GM21737 (cell line): ENCODE results near the gene FHIT.
"Not testable (repeated sequence)": the region's sequence is repeated elsewhere in the genome, so short reads cannot be mapped to it uniquely, and the experiment has no call there.

ENCODE experiments used
- ATAC-seq: cut with Tn5 transposase; IDR thresholded peaks from one replicate; pipeline ENCODE4 v1.9.1; 2021; ENCODE audit warnings: mild to moderate bottlenecking, moderate library complexity; ENCODE audit not compliant: unreplicated experiment

Gene FHIT

DNA sequence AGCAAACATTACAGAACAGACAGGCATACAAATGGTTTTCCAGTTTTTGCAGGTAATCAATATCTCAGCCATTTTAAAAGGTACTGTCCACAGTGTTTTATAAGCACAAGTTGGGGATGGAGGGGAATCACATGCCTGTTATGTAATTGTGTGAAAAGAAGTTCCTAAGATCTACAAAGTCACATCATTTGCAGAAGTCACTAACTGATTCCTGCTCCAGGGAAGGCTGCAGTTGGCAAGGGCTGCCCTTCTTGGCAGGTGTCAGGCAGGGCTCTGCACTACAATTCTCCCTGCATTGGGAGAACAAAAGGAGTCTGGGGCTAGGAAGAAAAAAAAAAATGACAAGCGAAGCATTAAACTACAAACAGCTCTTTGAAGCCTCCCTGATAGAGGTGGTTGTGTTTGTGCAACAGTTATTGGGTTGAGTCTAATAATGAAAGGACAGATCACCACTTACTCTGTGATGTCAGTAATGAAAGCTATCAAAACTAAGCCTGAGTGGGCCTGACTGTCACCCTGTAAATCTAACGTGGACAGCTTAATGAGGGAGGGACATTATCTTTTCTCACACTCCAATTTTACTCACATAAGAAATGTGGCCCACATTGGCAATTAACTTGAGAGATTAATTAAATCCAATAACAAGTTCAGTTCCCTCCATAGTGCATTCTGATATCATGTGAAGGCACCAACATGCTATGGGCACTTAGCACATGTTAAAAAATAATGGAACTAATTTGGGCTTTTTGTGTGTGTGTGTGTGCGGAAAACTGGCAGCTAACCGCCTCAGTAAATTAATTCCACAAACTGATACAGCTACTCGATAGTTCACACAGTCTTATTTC, 242.9 kb downstream of the FHIT start:
- no peak for ATAC-seq

DNA sequence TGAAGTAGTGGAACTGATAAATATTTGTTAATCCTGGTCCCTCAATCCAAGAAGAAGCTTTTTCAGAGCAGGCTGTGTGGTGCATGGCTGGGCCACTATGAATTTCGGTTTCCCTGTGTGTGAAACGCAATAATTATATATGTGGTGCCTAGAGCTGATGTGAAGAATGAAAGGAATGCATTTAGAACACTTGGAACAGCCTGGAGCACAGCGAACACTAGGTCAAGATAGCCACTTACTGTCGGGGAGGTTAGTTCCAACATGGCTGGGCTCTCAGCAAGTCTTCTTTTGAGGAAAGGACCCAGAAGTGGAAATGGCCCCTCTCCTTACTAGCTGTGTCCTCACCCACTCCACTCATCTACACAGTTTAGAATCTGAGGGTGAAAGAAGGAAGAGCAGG, 245.7 kb downstream of the FHIT start:
- ATAC-seq = no peak

DNA sequence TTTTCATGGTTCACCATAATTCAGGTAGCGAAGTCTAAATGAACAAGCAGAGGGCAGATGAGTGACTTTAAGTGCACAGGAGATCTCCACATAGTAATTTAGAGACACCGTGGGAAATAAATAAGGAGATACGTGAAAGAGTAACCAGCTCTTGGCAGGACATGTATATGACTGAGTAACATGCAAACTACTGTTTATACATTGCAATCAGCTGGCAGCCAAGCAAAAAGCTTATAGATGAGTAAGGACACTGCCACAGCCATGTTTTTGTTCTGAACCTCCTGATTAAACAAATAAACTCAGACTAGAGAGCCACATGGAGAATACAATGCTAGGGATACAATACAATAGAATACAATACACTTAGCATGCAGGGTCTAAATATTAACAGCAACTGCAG, 252.4 kb downstream of the FHIT start:
- no peak for ATAC-seq

DNA sequence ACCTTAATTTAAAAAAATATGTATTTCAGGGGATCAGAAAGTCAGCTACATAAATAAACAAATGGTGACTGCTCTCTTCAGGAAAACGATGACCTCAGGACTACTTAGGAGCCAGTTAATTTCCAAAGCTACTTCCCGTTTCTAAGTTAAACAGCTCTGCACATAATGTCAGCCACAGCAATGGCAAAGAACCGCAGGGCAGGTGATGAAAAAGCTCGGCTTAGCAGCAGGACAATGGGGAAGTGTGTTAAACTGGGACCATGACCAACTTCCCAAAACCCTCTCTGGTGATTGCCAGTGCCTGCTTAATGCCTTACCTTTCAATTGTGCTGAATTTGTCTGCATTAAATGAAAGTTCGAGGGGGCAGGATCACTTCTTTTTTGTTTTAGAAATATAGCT, 258.9 kb downstream of the FHIT start:
- no peak for ATAC-seq

DNA sequence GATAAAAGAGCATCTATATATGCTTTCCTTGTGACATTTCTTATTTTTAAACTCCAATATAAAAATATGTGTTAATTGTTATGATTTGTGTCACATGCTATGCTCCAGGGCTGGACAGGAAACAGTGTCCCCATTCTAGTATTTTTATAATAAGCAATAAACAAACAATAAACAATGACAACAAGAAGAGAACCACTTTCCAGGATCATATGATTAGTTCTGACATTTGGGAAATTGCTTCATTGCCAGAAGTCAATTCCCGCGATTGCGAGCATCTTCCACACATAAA, 260.9 kb downstream of the FHIT start:
- no peak for ATAC-seq

DNA sequence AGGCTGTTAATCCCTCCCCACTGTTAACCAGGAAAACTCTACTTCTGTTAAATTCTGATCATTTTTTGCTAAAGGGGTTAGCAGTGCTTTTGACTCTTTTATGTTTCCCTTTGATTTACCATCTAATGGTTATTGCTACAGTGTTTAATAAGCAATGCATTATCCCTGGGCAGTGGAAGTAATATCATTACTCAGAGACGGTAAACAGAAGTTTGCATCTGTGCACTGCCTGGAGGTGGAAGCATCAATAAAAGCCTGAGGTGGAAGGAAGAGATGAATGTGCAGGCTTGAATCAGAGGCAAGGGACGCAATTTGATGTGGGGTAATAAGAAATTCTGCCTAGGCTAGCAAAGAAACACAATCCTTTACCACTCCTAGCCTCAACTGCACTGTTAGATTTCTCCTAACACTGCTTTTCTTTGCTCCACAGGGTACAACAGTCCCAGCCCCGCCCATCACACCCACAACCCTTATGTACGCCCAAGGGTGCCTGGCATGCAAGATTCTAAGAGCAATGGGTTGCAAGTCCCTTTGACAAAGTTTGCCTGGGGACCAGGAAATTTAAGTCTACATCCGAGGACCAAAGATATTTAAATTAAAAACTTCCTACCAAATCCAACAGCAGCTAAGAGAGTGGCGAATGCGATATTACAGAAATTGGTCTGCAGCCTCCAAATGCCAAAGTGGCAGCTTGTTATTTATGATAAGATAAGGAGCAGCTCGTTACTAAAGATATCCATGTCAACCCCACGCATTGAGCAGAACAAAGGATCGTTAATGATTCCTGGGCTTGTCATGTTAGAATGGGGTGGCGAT, 261.4 kb downstream of the FHIT start:
- no peak for ATAC-seq

DNA sequence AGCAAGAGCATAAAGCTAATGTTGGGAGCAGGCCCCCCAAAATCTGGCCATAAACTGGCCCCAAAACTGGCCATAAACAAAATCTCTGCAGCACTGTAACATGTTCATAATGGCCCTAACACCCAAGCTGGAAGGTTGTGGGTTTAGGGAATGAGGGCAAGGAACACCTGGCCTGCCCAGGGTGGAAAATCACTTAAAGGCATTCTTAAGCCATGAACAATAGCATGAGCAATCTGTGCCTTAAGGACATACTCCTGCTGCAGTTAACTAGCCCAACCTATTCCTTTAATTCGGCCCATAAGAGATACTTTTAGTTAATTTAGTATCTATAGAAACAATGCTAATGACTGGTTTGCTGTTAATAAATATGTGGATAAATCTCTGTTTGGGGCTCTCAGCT, 264.1 kb downstream of the FHIT start:
- ATAC-seq = not testable (repeated sequence)

DNA sequence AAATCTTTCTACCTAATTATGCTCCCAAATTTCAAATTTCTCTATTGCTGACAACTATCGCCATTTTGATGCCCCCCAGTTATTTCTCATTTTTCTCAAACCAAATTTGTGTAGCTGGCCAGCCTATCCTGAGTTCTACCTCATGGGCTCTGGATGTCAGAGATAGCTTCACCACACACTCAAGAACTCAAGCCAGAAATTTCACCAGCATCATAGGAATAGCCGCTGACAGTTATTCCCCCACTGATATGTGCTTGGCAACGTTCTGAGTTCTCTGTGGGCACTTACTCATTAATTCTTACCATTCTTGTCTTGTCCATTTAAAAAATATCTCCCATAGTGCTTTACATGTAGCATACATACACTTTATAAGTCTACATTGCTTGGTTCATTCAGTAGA, 264.7 kb downstream of the FHIT start:
- no peak for ATAC-seq

DNA sequence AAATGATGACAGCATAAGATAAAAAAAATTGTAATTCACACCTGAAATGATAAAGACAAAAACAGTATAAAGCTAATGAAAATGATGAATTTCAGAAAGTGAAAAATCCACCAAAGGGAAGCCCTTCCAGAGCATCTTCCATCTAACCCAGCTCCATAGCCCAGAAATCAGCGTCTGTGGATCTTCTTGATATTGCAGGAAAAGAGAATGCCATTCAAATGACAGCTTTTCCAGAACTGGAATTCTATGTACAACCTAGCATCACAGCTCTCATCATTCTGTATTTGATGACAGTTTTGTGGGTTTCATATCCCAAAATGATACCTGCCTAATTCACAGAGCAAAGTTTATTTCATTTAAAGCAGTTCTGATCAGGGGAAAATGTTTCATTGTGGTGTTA, 267.3 kb downstream of the FHIT start:
- no peak for ATAC-seq

DNA sequence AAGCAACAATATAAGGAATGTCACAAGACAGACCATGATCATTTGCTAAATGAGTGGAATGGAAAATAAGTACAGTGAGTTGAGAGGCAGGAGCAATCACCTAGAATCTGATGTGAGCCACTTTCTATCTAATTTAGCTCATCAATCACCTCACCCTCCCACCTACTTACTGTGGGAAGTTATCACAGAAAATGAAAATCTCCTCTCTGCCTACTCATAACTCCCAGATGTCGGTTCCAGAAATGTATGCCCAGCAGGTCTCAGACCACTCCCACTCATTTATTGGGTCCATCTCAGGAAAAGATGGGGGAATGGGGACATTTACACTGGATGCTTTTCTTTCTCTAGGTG, 270.9 kb downstream of the FHIT start:
- ATAC-seq = no peak

DNA sequence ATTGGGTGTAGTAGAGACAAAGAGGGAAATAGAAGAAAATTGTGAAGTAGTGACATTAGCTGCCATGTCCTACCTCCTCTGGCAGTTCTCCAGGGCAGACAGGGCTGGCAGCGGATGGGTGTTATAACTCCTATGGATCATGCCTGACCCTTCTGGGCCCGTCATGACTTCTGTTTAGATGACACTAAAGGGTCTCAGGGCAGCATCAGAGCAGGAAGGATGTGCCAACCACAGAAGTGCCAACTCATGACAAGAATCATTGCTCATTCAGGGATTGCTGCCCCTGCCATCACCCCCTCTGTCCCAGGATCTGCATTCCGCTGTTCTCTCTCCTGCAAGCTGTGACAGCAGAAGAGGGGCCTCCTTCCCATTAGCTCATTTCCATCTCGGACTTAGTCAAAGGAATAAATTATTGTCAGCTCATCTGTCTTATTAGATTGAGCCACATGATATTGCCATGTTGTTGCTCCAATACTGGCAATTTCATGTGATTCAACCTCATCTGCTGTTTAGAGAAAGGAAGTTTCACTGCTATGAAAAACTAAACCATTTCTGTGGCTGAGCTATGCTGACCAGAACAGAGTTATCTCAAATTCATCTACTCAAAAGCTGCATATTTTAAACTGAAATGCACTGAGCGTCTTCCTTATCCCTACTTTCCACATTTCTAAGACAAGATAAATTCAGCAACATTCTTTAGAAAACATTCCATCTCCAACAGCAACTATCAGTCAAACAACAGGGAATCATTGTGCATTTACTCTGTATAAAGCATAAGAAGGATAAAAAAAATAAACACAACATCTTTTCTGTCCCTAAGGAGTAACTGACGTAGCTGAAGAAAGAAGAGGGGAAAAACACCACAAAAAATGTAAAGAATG, 271.6 kb downstream of the FHIT start:
- ATAC-seq = no peak

DNA sequence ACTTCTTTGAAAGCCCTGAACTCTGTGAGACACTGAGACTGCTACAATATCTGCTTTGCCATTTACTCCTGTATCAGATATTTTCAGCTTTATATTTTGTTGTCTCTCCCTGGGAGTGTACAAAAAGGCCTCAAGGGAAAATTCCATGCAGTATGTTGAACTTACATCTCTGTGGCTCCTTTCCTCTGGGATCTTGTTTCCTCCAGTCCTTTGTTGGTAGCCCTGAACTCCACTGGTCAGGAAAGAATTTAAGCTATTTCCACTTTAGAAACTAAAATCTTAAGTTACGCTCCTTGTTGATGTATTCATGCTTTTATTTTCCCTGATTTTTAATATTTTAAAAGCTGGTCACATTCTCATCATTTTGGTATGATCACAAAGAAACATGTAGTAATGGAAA, 277.9 kb downstream of the FHIT start:
- ATAC-seq = no peak

DNA sequence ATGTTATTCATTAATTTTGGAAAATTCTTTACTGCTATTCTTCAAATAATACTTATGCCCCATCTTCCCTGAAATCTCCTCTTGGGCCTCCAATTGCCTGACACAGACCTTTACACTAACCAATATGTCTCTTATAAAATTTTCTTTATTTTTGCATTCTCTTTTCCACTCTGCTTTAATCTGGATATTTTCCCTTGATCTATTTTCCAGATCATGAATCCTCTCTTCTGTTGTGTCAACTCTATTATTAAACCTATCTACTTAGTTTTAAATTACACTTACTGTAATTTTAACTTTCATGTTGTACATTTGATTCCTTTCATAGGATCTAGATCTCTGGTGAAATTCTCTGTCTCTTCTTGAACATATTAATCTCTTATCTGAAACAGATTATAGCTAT, 278.7 kb downstream of the FHIT start:
- ATAC-seq = no peak

DNA sequence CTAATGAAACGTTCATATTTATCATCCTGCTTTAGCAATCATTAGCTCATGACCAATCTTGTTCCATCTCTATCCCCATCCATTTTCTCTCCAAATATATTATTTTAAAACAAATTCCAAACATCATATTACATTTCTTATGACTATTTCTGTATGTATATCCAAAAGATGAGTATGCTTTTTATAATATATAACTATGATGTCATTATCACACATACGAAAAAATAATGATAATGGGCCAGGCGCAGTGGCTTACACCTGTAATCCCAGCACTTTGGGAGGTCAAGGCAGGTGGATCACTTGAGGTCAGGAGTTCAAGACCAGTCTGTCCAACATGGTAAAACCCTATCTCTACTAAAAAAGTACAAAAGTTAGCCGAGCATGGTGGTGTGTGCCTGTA, 280.4 kb downstream of the FHIT start:
- no peak for ATAC-seq

DNA sequence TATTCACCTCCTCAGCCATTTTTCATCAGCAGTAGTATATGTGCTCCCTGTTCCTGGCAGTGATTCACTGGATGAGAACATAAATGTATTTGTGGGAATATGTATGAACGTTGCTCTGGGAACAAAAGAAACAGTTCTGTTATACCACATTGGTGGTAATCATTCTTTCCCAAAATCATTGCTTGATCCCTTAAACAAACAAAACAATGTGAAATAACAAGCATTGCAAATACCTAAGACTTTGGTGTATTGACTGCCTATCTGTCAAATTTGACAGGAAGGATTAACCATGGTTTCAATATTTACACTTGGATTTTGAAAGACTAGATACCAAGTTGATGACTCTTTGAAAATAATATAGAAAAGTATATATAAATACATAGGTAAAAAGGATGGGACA, 284.1 kb downstream of the FHIT start:
- ATAC-seq = no peak

DNA sequence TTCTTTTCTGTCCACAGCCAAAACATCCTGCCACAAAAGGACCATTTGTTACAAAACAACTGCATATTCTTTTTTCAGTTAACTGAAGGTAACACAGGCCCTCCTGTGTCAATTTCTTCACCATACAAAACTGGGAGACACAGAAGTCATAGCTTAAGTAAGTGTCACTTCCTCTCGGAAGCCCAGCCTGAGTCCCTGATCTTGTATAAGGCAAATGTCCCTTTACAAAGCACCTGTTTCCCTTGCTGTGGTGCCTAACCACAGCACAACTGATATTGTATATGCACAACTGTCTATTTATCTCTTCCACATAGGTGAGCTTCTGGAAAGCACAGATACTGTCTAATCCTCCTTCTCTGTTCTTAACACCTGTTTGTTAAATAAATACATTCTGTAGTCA, 293.7 kb downstream of the FHIT start:
- ATAC-seq = no peak

DNA sequence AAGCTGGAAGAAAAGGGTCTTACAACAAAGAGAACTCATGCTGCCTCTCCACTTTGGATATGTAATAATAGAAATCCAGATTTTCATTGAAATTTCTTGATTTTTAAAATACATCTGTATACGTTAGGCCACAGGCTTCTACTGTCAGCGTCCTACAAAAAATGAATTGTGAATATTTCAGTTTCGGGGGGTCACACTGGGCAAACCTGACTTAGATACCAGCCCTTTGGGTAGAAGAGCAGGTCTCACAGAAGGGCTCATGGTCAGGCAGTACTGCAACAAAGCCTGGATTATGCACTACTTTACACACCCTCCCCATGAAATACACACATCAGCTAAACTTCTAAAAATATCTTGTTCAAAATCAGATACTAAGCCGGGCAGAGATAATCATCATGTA, 294.5 kb downstream of the FHIT start:
- ATAC-seq = no peak

DNA sequence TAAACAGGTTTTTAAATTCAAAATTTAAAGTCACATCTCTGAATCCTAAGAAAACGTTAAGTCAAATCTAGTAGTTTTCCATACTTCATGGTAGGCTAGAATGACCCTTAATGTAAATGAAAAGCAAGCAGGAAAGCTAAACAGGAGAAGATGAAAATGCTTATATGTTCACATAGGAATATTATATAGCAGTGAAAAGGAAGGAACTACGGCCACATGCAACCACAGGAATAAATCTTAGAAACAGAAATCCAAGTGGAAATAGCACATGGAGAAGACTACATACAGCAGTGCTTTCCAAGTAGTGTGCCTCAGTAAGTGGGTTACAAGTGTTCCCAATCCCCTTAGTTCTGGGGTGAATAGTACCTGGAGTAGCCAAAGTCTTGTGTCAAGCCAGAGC, 296.2 kb downstream of the FHIT start:
- ATAC-seq = no peak

DNA sequence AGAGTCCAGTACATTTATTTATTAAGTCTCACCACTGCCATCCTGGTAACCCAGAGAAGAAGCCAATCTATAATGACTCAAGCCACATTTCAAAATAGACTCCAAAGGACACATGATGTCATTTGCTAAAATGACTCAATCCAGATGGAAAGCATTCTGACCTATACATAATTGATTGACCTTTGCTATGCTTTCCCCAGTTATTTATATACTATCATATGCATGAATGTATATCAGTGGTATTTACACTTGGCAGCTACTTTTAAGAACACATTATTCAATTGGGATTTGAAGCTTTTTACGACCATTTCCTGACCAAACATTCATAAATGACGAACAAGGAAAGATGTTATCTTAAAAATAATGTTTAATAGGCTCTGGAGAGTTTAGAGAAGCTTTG, 297.2 kb downstream of the FHIT start:
- ATAC-seq = no peak

DNA sequence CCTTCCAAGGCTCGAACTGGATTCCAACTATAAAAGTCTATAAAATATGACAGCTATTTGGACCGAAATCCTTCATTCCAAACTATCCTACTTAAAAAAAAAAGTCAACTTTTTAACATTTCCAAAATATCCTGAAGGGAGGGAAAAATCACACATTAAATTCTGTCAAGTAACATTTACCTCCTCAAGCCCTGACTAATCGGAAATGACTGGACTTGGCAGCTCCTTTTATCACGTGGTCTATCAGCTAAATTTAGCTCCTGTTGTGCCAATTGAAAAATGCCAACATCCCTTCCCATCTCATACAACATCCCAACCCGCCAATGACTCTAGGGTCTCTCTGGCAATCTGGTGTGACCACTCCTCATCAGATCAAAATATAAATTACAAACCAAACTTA, 297.9 kb downstream of the FHIT start:
- no peak for ATAC-seq

DNA sequence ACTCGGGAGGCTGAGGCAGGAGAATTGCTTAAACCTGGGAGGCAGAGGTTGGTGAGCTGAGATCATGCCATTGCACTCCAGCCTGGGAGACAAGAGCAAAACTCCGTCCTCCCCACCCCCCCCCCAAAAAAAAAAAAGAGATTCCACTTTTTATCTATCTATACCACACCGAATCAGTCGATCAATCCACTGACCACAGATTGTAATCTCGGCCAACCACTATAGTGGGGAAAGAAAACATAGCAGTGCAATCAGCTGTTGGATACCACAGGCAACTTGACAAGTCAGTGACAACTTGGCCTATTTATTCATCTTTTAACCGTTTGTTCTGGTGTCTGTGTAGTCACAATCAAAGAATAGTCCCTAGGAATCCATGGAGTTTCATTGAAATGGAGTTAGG, 299.2 kb downstream of the FHIT start:
- ATAC-seq = no peak

DNA sequence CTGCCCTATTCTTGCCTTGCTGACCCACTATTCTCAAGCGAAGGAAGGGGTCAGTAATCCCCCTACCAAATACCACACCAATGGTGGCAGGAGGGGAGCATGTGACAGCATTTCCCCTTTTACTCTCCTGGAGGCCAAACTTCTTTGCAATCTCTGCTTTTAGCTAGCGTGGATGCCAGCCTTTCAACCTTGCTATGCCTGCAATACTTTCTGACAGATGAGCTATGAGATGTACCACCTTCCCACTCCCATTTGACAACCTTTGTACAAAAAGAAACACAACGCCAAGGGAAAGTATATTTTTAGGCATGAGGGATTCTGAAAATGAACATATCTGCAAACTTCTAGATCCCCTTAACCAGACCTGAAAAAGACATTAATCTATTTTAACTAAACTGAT, 302.1 kb downstream of the FHIT start:
- ATAC-seq = no peak
